ENCODE results near the gene PRDM2. TPM values are rescaled to one million over a fixed set of nuclear protein-coding genes. Genes with fewer than 3 reads are reported as not detected.

Gene PRDM2
- total RNA-seq, 4 donors from 2014 or later: 54.4 to 99.1 (median 63.1) TPM

- peak in 1 of 2 donors; percentile 21 for DNase-seq (ENCODE audit: low spot score in 2 of 2)
- TF ChIP-seq POLR2A (IDR thresholded peaks at IDR 0.05) (no peak), POLR2AphosphoS5 (IDR thresholded peaks at IDR 0.05) (no peak), EP300 (IDR thresholded peaks at IDR 0.05) (no peak)
- TF ChIP-seq, protein P1, sequence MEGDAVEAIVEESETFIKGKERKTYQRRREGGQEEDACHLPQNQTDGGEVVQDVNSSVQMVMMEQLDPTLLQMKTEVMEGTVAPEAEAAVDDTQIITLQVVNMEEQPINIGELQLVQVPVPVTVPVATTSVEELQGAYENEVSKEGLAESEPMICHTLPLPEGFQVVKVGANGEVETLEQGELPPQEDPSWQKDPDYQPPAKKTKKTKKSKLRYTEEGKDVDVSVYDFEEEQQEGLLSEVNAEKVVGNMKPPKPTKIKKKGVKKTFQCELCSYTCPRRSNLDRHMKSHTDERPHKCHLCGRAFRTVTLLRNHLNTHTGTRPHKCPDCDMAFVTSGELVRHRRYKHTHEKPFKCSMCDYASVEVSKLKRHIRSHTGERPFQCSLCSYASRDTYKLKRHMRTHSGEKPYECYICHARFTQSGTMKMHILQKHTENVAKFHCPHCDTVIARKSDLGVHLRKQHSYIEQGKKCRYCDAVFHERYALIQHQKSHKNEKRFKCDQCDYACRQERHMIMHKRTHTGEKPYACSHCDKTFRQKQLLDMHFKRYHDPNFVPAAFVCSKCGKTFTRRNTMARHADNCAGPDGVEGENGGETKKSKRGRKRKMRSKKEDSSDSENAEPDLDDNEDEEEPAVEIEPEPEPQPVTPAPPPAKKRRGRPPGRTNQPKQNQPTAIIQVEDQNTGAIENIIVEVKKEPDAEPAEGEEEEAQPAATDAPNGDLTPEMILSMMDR (IDR thresholded peaks at IDR 0.05): no peak
- H3K27ac ChIP-seq: no peak overlapping the region
- H3K27me3 ChIP-seq: no peaks in the 10 kb centered on the region
- peaks cover 37% of the 10 kb centered on the region for H3K4me1 ChIP-seq
- H3K4me3 ChIP-seq: no peak overlapping the region
- H3K9me3 ChIP-seq: no peaks in the 10 kb centered on the region
- WGBS: 84% methylated on average over 6 of the region's 6 CpGs
- H3K36me3 ChIP-seq: peaks cover 3% of the 10 kb centered on the region
These were observed 97.4 kb downstream of the PRDM2 start for GRCh38 chr1:13797397-13797796.

DNA sequence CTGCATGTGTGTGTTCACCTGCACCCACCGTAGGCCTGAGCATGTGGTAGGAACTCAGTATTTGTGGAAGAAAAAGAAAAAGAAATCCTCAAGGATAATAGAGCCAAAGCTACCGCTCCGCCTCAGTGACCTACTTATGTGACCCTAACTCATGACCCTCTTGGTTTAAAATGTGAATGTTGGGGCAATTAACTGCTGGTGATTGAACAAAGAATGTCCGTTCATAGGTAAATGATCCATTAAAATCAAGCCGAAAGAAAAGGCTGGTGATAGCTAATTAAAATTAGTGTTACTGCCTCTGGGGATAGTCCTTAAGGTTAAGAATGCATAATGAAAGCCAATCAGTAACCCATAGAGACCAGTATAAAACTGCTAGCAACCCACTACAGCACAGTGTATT is 98.1 kb downstream of the PRDM2 start:
- 88% methylated on average over 5 of the region's 5 CpGs for WGBS
- Histone ChIP-seq H3K36me3 (peaks cover 3% of the 10 kb centered on the region), H3K27me3 (no peaks in the 10 kb centered on the region), H3K9me3 (no peaks in the 10 kb centered on the region), H3K27ac (no peak overlapping the region), H3K4me3 (no peak overlapping the region), H3K4me1 (peaks cover 40% of the 10 kb centered on the region)
- peak in 1 of 2 donors; percentile 30 for DNase-seq (ENCODE audit: low spot score in 2 of 2)
- TF ChIP-seq POLR2A (IDR thresholded peaks at IDR 0.05): no peak
- TF ChIP-seq, protein P1 (IDR thresholded peaks at IDR 0.05): no peak

DNA sequence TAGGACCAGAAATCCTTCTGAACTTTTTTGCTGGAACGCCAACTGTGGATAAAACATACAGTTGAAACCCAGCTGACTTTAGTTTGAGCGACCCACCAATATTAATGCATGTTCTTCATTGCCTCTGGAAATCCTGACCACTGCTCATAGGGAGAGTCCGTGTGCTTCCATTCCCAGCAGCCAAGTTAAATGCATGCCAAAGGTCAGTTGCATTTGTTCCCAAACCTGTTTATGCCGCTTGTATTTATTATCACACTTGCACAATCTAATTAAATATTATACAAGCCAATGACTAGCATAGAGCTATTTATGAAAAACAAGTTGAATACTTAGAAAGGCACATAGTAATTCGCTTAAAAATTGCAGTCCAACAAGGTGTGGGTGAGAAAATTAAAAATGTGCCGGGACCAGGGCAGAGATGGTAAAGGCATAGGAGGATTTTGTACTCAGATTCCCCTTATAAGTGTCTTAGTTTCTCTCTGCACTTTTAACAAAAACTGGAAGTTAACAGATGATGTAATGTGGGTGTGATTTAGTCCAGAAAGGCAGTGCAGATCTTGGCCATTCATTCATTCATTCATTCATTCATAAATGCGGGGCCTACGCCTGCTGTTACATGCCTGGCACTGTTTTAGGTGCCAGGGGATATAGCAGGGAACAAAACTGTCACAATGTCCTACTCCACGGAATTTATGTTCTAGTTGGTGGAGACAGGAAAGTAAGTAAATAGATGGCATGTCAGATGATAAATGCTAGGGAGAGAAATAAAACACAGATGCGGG is 99.7 kb downstream of the PRDM2 start:
- peaks cover under 1% of the 10 kb centered on the region for H3K36me3 ChIP-seq
- no peaks in the 10 kb centered on the region for H3K27me3 ChIP-seq
- DNase-seq (ENCODE audit: low spot score in 2 of 2): no peak
- no peaks in the 10 kb centered on the region for H3K9me3 ChIP-seq
- H3K27ac ChIP-seq: peak overlapping the region; percentile 83
- no peak overlapping the region for H3K4me3 ChIP-seq
- peaks cover 40% of the 10 kb centered on the region for H3K4me1 ChIP-seq
- 53% methylated on average over 10 of the region's 10 CpGs for WGBS
- no peak for TF ChIP-seq EP300 (IDR thresholded peaks at IDR 0.05)
- no peak for TF ChIP-seq POLR2AphosphoS5 (IDR thresholded peaks at IDR 0.05)
- TF ChIP-seq, protein P1 (IDR thresholded peaks at IDR 0.05): no peak
- no peak for TF ChIP-seq POLR2A (IDR thresholded peaks at IDR 0.05)

DNA sequence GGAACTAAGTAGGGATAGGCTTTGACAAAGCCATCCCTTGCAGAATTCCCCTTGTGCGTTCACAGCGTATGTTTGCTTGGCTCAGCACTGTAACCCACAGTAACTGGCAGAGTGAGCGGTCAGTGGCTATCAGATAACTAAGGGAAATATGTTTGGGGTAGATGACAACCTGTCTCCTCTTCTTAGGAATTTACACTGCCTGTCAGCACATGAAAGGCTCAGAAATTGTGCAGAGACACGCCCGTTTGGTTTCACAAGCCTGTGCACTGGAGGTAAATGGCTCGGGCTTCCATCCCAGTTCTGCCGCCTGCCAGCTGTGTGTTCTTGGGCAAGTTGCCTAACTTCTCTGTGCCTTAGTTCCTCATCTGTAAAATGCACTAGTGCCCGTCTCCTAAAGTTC is 101.2 kb downstream of the PRDM2 start:
- peaks cover 40% of the 10 kb centered on the region for H3K4me1 ChIP-seq
- no peaks in the 10 kb centered on the region for H3K27me3 ChIP-seq
- peak overlapping the region; percentile 83 for H3K27ac ChIP-seq
- no peaks in the 10 kb centered on the region for H3K36me3 ChIP-seq
- H3K9me3 ChIP-seq: no peaks in the 10 kb centered on the region
- DNase-seq (ENCODE audit: low spot score in 2 of 2): no peak
- H3K4me3 ChIP-seq: no peak overlapping the region
- TF ChIP-seq POLR2AphosphoS5 (IDR thresholded peaks at IDR 0.05) (no peak), POLR2A (IDR thresholded peaks at IDR 0.05) (no peak), EP300 (IDR thresholded peaks at IDR 0.05) (no peak)
- TF ChIP-seq, protein P1 (IDR thresholded peaks at IDR 0.05): no peak
- 43% methylated on average over 8 of the region's 8 CpGs for WGBS

GRCh38 chr1:13801655-13802486 is 101.9 kb downstream of the PRDM2 start:
- DNase-seq (ENCODE audit: low spot score in 2 of 2): no peak
- Histone ChIP-seq H3K36me3 (no peaks in the 10 kb centered on the region), H3K9me3 (no peaks in the 10 kb centered on the region), H3K27me3 (no peaks in the 10 kb centered on the region), H3K4me3 (no peak overlapping the region), H3K27ac (peak overlapping the region; percentile 83), H3K4me1 (peaks cover 40% of the 10 kb centered on the region)
- 73% methylated on average over 20 of the region's 20 CpGs for WGBS
- TF ChIP-seq, protein P1 (IDR thresholded peaks at IDR 0.05): no peak
- TF ChIP-seq POLR2A (IDR thresholded peaks at IDR 0.05) (no peak), POLR2AphosphoS5 (IDR thresholded peaks at IDR 0.05) (no peak), EP300 (IDR thresholded peaks at IDR 0.05) (no peak)

All from suprapubic skin (tissue), 4 donors.